Erythroblast (primary cell): ENCODE data around the gene VPS37D.
"Not testable (repeated sequence)": the region's sequence is repeated elsewhere in the genome, so short reads cannot be mapped to it uniquely, and the experiment has no call there.

Source experiments
- DNase-seq, 2 experiments: peaks; one replicate each; lab custom pipeline; 2025; lab: John Stamatoyannopoulos, UW
- GATA1 ChIP-seq: IDR thresholded peaks from 2 replicates; pipeline ENCODE4 v1.6.1; 2011; ENCODE audit warnings: low read depth, mild to moderate bottlenecking, control low read depth, low read length, moderate library complexity
- POLR2A ChIP-seq: IDR thresholded peaks from 2 replicates; pipeline ENCODE4 v1.6.1; 2011; ENCODE audit warnings: mild to moderate bottlenecking, low read length

The VPS37D gene, protein sequence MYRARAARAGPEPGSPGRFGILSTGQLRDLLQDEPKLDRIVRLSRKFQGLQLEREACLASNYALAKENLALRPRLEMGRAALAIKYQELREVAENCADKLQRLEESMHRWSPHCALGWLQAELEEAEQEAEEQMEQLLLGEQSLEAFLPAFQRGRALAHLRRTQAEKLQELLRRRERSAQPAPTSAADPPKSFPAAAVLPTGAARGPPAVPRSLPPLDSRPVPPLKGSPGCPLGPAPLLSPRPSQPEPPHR

DNA sequence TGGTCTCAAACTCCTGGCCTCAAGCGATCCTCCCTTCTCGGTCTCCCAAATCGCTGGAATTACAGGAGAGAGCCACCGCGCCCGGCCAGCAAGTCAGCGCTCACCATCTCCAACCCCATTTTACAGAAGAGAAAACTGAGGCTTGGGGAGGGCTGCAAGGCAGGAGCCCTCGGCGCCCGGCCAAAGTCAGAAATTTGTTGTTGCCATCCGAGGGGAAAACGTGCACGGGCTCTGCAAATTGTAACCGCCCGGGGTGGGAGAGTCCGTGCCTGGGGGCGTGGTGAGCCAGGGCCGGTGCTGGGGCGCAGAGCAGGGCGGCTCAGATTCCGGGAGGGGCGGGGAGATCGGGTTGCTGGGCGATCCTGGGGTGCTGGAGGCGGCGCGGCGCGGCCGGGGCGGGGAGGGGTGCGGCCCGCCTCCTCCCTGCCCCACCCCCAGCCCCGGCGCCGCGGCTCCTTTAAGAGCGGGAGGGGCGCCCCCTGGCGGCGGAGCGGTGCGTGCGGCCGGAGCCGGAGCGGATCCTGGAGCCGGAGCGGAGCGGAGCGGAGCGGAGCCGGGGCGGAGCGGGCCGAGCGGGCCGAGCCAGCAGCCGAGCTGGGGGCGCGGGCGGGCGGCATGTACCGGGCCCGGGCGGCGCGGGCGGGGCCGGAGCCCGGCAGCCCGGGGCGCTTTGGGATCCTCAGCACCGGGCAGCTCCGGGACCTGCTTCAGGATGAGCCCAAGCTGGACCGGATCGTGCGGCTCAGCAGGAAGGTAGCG is at the start of gene VPS37D:
Gene VPS37D (plus strand): TSS at position 488 of the 759 bp plus-strand sequence. CDS start 128 bp downstream, at position 616.
- DNase-seq: peak; percentile 92 to 95
- TF ChIP-seq GATA1 (no peak), POLR2A (no peak)

DNA sequence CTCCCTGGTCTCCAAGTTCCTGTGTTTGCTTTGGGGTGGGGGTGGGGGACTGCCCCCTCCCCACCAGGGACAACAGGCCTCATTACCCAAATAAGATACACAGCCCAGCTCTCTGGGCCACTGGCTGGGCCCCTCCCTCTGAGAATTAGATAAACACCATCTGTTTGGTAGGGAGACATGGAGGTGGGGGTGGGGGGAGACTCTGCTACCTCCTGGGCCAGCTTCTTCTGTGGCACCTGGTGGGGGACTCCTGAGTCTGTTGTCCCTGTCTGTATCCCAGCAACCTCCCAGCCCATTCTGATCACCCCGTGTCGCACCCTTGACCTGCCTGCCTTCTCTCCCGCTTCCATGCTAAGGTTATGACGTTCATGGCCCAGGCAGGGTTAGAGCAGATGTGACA is 49.1 kb upstream of the VPS37D start:
- DNase-seq: no peak
- TF ChIP-seq POLR2A (no peak), GATA1 (no peak)

DNA sequence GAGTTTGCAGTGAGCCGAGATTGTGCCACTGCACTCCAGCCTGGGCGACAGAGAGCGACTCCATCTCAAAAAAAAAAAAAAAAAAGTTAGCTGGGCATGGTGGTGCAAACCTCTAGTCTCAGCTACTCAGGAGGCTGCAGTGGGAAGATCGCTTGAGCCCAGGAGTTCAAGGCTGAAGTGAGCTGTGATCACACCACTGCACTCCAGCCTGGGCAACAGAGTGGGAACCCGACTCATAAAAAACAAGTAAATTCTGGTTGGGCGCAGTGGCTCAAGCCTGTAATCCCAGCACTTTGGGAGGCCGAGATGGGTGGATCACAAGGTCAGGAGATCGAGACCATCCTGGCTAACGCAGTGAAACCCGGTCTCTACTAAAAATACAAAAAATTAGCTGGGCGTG is 48.2 kb upstream of the VPS37D start:
- DNase-seq: not testable (repeated sequence)

DNA sequence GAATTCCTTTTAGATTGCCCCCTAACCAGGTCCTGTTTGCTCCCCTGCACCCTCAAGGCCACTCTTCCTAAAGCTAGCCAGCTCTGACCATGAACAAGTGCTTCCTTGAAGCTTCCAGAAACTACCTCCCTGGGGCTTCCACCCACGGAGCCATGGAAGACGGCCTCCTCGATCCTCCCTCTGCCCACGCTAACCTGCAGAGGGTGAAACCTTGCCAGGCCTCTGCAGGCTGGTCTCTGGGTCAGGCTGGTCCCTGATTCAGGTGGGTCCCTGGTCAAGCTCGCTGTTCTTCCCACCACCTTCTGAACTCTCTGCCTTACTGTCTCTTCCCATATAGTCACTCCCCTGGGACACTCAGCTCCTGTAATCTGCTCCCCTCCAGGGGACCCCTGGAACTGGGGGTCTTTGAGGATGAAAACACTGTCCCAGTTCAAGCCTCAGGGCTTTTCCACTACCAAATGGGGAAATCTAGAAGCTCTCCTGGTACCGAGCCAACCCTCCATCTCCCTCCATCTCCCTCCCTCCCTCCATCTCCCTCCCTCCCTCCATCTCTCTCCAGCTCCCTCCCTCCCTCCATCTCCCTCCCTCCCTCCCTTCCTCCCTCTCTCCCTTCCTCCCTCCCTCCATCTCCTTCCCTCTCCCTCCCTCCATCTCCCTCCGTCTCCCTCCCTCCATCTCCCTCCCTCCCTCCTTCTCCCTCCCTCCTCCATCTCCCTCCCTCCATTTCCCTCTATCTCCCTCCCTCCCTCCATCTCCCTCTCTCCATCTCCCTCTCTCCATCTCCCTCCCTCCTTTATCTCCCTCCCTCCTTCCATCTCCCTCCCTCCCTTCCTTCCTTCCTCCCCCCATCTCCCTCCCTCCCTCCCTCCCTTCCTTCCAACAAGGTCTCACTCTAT is 46.2 kb upstream of the VPS37D start:
- no peak for DNase-seq
- TF ChIP-seq POLR2A: no peak
- TF ChIP-seq GATA1: no peak

DNA sequence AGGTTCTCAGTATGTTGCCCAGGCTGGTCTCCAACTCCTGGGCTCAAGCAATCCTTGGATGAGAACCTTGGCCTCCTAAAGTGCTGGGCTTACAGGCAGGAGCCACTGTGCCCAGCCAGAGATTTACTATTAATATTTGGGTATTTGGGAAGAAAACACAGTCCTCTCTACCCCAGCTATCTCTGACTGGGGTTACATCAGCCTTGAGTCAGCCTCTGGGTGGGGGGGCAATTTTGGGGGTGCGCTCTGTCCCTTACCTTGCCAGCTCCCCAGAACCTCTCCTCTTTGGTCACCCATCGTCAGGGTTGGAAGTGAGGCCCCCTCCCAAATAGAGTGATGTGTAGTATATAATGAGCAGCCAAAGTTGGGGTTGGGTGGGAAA is 45.1 kb upstream of the VPS37D start:
- no peak for DNase-seq

DNA sequence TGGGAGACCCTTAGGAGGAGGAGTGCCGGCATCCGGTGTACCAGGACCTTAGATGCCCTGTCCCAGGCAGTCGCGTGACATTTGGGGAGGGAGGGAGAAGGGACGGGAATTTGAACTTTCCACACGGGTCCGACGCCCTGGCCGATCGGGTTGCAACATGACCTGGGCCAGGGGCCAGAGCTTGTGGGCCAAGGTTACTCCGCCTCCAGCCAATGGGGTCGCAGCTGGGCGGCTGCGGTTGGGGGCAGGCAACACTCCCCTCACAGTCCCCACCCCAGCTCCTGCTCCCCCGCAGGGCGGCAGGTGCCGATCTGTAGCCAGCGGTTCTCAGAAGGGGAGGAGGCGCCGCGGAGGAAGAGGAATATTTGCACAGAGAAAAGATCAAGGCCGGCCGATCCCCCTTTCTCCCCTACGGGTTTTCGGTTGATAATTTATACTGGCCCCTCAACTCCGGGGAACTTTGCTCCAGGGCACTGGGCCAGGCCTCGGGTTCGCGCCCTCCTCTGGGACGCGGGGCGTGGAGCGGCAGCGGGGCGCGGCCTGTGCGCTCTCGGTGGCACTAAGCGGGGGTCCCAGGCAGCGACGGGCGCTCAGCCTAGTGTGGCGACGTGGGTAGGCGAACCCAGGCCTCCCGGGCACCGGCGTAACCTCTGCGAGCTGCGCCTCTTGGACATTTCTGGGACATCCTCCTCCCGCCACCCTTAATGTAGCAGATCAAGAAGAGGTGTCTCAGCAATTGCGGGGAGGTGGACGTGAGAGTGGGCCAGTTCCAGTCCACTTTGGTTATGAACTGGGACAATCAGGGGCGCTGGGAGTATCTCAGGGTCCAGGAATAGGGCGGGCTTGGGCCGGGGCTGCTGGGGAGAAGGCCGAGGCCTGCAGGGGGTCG is 44.5 kb upstream of the VPS37D start:
- TF ChIP-seq GATA1 (no peak), POLR2A (no peak)
- peak in 1 of 2 experiments; percentile 27 for DNase-seq

More for the DNA sequence above, 45.1 kb upstream of the VPS37D start:
- TF ChIP-seq GATA1 (no peak), POLR2A (no peak)

DNA sequence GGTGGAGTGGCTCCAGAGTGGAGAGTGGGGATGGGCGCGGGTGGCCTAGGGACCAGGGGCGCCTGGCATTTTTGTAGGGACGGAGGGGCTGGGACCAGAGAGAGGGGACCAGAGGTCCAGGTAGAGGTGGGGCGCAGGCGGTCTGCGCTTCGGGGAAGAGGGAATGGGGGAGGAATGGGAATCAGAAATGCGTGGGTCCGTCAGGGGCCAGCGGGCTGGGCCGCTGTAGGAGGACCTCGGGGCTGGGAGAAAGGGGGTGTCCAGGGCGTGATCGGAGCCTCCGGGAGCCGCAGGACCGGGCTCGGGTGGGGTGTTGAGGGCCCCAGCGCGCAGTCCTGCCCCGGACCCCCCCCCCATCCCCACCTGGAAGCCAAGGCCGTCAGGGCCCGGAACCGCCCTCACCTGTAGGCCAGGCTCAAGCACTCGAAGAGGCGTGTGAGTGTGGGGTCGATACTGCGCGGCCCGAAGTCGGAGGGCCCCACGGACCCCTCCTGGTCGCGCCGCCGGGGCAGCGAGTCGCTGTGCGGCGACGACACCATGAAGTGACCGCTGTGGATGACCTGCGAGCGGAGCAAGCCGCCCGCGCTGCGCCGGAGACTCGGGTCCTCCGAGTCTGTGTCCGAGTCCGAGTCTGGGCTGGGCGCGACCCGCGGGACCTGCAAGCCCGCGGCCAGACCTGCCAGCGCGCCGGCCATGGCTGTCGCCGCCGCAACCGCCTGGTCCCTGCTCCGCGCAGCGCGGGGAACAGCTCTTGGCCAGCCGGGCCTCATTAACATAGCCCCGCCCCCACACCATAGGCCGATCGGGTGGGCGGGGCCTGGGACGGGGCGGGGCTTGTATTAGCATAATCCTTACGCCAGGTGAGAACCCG is 43.6 kb upstream of the VPS37D start, which contains the start of gene MLXIPL:
Gene MLXIPL (minus strand): TSS at position 725 of the 871 bp plus-strand sequence. CDS start 30 bp downstream, at position 695.
- DNase-seq: peak; percentile 71 to 80
- no peak for TF ChIP-seq GATA1
- TF ChIP-seq POLR2A: no peak

DNA sequence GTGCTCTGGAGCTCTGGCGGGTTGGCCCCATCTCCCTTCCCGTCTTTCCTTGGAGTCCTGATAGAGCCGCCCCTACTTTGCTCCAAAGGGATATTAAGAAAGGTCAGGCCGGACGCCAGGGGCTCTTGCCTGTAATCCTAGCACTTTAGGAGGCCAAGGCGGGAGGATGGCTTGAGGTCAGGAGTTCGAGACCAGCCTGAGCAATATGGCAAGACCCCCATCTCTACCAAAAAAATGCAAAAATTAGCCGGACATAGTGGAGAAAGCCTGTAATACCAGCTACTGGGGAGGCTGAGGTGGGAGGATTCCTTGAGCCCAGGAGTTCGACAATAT is 43.0 kb upstream of the VPS37D start:
- no peak for TF ChIP-seq GATA1
- no peak for TF ChIP-seq POLR2A
- no peak for DNase-seq

DNA sequence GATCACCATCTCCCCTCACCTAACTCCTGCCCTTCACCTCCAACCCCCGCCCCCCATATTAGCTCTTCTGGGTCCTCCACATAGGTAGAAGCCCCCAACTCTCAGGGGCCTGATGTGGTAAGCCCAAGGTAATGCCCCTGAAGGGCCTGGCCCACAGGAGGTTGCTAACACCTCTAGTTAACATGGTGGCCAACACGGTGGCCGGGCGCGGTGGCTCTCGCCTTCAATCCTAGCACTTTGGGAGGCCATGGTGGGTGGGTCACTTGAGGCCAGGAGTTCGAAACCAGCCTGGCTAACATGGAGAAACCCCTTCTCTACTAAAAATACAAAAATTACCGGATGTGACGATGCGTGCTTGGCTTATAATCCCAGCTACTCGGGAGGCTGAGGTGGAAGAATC is 42.4 kb upstream of the VPS37D start:
- no peak for DNase-seq
- TF ChIP-seq GATA1 (no peak), POLR2A (no peak)

DNA sequence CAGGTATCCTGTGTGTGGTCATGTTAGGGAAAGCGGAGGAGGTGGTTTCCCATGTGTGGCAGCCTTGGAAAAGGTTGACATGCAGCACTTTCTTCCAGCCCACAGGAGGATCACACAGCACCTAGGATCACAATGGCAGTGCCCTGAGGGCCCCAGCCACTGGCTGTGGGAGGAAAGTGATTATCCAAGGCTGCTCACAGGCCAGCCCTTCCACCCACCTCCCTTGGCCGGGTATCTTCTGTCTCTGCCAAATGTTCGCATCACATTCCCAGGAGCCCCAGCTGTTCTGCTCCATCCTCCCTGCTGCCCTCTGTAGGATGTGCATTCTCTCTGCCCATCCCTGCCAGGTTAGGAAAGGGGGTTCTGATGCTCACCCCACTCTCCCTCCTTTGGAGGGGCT is 40.8 kb upstream of the VPS37D start:
- DNase-seq: no peak
- TF ChIP-seq POLR2A: no peak

DNA sequence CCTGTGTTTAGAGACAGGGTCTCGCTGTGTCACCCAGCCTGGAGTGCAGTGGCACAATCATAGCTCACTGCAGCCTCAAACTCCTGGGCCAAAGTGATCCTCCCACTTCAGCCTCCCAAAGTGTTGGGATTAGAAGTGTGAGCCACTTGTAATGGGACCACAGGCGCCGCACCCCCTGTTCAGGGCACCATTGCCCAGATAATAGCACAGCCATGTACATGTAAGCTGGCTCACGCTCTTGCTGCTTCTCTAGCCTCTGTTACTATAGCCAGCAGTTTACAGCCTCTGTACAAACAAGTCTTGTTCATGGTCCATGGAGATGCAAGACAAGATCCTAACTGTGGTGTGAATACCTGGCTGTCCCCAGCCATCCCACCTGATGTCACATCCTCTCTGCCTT is 39.1 kb upstream of the VPS37D start:
- TF ChIP-seq POLR2A: no peak
- DNase-seq: no peak

DNA sequence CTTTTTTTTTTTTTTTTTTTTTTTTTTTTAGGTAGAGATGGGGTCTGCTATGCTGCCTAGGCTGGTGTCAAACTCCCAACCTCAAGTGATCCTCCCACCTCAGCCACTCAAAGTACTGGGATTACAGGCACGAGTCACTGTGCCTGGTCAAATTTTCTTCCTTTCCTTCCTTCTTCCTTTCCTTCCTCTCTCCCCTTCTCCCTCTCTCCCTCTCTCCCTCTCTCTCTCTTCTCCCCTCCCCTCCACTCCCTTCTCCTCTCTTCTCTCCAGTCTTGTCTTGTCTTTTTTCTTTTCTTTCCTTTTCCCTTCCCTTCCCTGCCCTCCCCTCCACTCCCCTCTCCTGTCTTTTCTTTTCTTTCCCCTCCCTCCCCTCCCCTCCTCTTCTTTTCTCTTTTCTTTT is 36.1 kb upstream of the VPS37D start:
- no peak for DNase-seq
- TF ChIP-seq GATA1: no peak
- TF ChIP-seq POLR2A: no peak
